SJSA1 (cell line): ENCODE results near the gene CEACAM21. TPM values are rescaled to one million over a fixed set of nuclear protein-coding genes. Genes with fewer than 3 reads are reported as not detected.

Source experiments
- DNase-seq, 2 experiments: peaks; one replicate each; pipeline ENCODE4 v3.0.0-alpha.2; 2015 to 2020; ENCODE audit warnings: low spot score in 2 of 2, low read depth in 1 of 2
- H3K27ac ChIP-seq: fragments of 250-450 bp; sonication (Bioruptor Pico); 2 replicates; pipeline ENCODE4 v1.5.1; 2020; ENCODE audit warnings: mild to moderate bottlenecking, moderate library complexity
- H3K27me3 ChIP-seq: fragments of 250-450 bp; sonication (Bioruptor Pico); replicated peaks from 2 replicates; pipeline ENCODE4 v1.5.1; 2020; ENCODE audit warnings: mild to moderate bottlenecking, moderate library complexity
- H3K36me3 ChIP-seq: fragments of 250-450 bp; sonication (Bioruptor Pico); 2 replicates; pipeline ENCODE4 v1.5.1; 2020; ENCODE audit warnings: mild to moderate bottlenecking
- H3K4me1 ChIP-seq: fragments of 250-450 bp; sonication (Bioruptor Pico); replicated peaks from 2 replicates; pipeline ENCODE4 v1.6.1; 2021; ENCODE audit warnings: mild to moderate bottlenecking
- H3K4me3 ChIP-seq: fragments of 250-450 bp; sonication (Bioruptor Pico); 2 replicates; pipeline ENCODE4 v1.5.1; 2020; ENCODE audit warnings: mild to moderate bottlenecking
- H3K9me3 ChIP-seq: fragments of 250-450 bp; sonication (Bioruptor Pico); replicated peaks from 2 replicates; pipeline ENCODE4 v1.5.1; 2020; ENCODE audit warnings: mild to moderate bottlenecking
- total RNA-seq: library from RNA; depleted of rRNA; stranded (reverse); fragments of >200 nt; shearing (Covaris generic); gene quantifications from 2 replicates; pipeline ENCODE4 v1.2.3, GENCODE V29; 2014; rRNA removed

The CEACAM21 gene
- total RNA-seq, 1 experiment from 2014 or later = not detected

- H3K36me3 ChIP-seq = no peaks in the 10 kb centered on the region
- H3K4me3 ChIP-seq = no peak overlapping the region
- H3K27me3 ChIP-seq = 0 out of 2 replicates have a peak, but pooled peaks cover 3% of the 10 kb centered on the region
- H3K4me1 ChIP-seq = no peaks in the 10 kb centered on the region
- no peak for DNase-seq
- H3K27ac ChIP-seq = no peak overlapping the region
- no peaks in the 10 kb centered on the region for H3K9me3 ChIP-seq
Measured at GRCh38 chr19:41621654-41622053, 45.7 kb downstream of the CEACAM21 start.

GRCh38 chr19:41623360-41623759 lies 47.4 kb downstream of the CEACAM21 start:
- no peak for DNase-seq
- no peaks in the 10 kb centered on the region for H3K36me3 ChIP-seq
- H3K4me3 ChIP-seq = no peak overlapping the region
- H3K9me3 ChIP-seq = no peaks in the 10 kb centered on the region
- no peak overlapping the region for H3K27ac ChIP-seq
- H3K27me3 ChIP-seq = 0 out of 2 replicates have a peak, but pooled peaks cover 3% of the 10 kb centered on the region
- H3K4me1 ChIP-seq = no peaks in the 10 kb centered on the region

GRCh38 chr19:41624515-41624914 lies 48.5 kb downstream of the CEACAM21 start:
- no peaks in the 10 kb centered on the region for H3K36me3 ChIP-seq
- H3K27me3 ChIP-seq = 0 out of 2 replicates have a peak, but pooled peaks cover 5% of the 10 kb centered on the region
- peak in 1 of 2 experiments; percentile 16 for DNase-seq
- H3K4me3 ChIP-seq = no peak overlapping the region
- no peaks in the 10 kb centered on the region for H3K9me3 ChIP-seq
- no peaks in the 10 kb centered on the region for H3K4me1 ChIP-seq
- H3K27ac ChIP-seq = no peak overlapping the region

- H3K9me3 ChIP-seq = no peaks in the 10 kb centered on the region
- no peak for DNase-seq
- H3K27me3 ChIP-seq = 0 out of 2 replicates have a peak, but pooled peaks cover 7% of the 10 kb centered on the region
- no peak overlapping the region for H3K27ac ChIP-seq
- H3K4me3 ChIP-seq = no peak overlapping the region
- no peaks in the 10 kb centered on the region for H3K36me3 ChIP-seq
- no peaks in the 10 kb centered on the region for H3K4me1 ChIP-seq
Measured at GRCh38 chr19:41624937-41625336, 49.0 kb downstream of the CEACAM21 start.

GRCh38 chr19:41626278-41626677 lies 50.3 kb downstream of the CEACAM21 start:
- H3K9me3 ChIP-seq = no peaks in the 10 kb centered on the region
- H3K4me1 ChIP-seq = no peaks in the 10 kb centered on the region
- no peak overlapping the region for H3K27ac ChIP-seq
- no peaks in the 10 kb centered on the region for H3K36me3 ChIP-seq
- H3K4me3 ChIP-seq = no peak overlapping the region
- H3K27me3 ChIP-seq = peaks cover 9% of the 10 kb centered on the region; the same call in 1 of the 2 replicates
- DNase-seq = no peak

- no peak for DNase-seq
- no peak within 1 kb of the TSS for H3K4me3 ChIP-seq
- H3K27me3 ChIP-seq = peaks cover 9% of the 10 kb centered on the region; the same call in 1 of the 2 replicates
- H3K4me1 ChIP-seq = no peaks in the 10 kb centered on the region
- H3K27ac ChIP-seq = no peak within 1 kb of the TSS
- H3K36me3 ChIP-seq = no peaks in the 10 kb centered on the region
- H3K9me3 ChIP-seq = no peaks in the 10 kb centered on the region
Measured at GRCh38 chr19:41626877-41627276, 50.9 kb downstream of the CEACAM21 start, which contains the start of gene CEACAM4. TSS of gene CEACAM4 (minus strand) at chr19:41627074. CDS start at chr19:41626963, 111 bp downstream.

- Histone ChIP-seq H3K9me3 (no peaks in the 10 kb centered on the region), H3K27ac (no peak overlapping the region), H3K4me3 (no peak overlapping the region), H3K36me3 (no peaks in the 10 kb centered on the region), H3K4me1 (no peaks in the 10 kb centered on the region), H3K27me3 (peaks cover 9% of the 10 kb centered on the region; the same call in 1 of the 2 replicates)
- no peak for DNase-seq
Measured at GRCh38 chr19:41627966-41628675, 52.2 kb downstream of the CEACAM21 start.

Other genes with a start within 250 kb of the CEACAM21 start
- 16.4 and 17.4 TPM in 2 replicates for gene TGFB1, start 222.2 kb upstream of the CEACAM21 start, total RNA-seq
- 3.3 and 10.7 TPM in 2 replicates for gene B9D2, start 212.0 kb upstream of the CEACAM21 start, total RNA-seq
- gene TMEM91, start 199.6 kb upstream of the CEACAM21 start, total RNA-seq = 0.44 and 2.5 TPM in 2 replicates
- 24.4 and 33.6 TPM in 2 replicates for gene EXOSC5, start 178.8 kb upstream of the CEACAM21 start, total RNA-seq
- gene BCKDHA, start 178.3 kb upstream of the CEACAM21 start, total RNA-seq = 14.1 and 25.5 TPM in 2 replicates
- gene B3GNT8, start 148.8 kb upstream of the CEACAM21 start, total RNA-seq = not detected in 2 replicates
- gene DMAC2, start 136.3 kb upstream of the CEACAM21 start, total RNA-seq = 57.8 and 85.5 TPM in 2 replicates
- gene ERICH4, start 133.0 kb upstream of the CEACAM21 start, total RNA-seq = not detected in 2 replicates
- not detected in 2 replicates for gene CEACAM4, start 50.9 kb downstream of the CEACAM21 start, total RNA-seq
- gene CEACAM7, start 112.1 kb downstream of the CEACAM21 start, total RNA-seq = not detected in 2 replicates
- gene CEACAM5, start 132.5 kb downstream of the CEACAM21 start, total RNA-seq = not detected in 2 replicates
- gene CEACAM6, start 179.4 kb downstream of the CEACAM21 start, total RNA-seq = not detected in 2 replicates
- gene CEACAM3, start 220.4 kb downstream of the CEACAM21 start, total RNA-seq = not detected in 2 replicates